IMR-90 (cell line): ENCODE data around the gene UST. TPM values are rescaled to one million over a fixed set of nuclear protein-coding genes. Genes with fewer than 3 reads are reported as not detected.
A peak's percentile ranks its signal among the peaks of the same experiment; 100 is the strongest.

ENCODE experiments used
- ATAC-seq: fragments of 200-7000 bp; cut with Tn5 transposase; 2 replicates; pipeline ENCODE4 v1.9.1; 2020; ENCODE audit warnings: low read depth, mild to moderate bottlenecking, moderate library complexity
- BruUV-seq: library from RNA; stranded (reverse); fragments of 400-500 nt; replicated peaks from 2 replicates; lab custom pipeline; 2021; lab: Mats Ljungman, UMichigan
- CTCF ChIA-PET: fragments of 300-600 bp; formaldehyde crosslinking; extraction: SDS; loops from one replicate; lab custom pipeline; 2021; ENCODE audit warnings: antibody characterized with exemption; lab: Yijun Ruan, JAX
- POLR2A ChIA-PET: fragments of 300-600 bp; sonication (Branson Sonifier 250); formaldehyde crosslinking; loops from one replicate; lab custom pipeline; 2022; ENCODE audit warnings: antibody characterized with exemption; ENCODE audit not compliant: unreplicated experiment; lab: Charles Lee
- DNase-seq: peaks from one replicate; pipeline ENCODE4 v3.0.0; 2013
- H2AFZ ChIP-seq: replicated peaks from 2 replicates; pipeline ENCODE3; 2013; ENCODE audit warnings: low read length, mild to moderate bottlenecking; ENCODE audit not compliant: poor library complexity
- H2AK5ac ChIP-seq: 2 replicates; pipeline ENCODE4 v1.6.1; 2013; ENCODE audit warnings: low read depth, low read length, inconsistent platforms
- H2AK9ac ChIP-seq: replicated peaks from 2 replicates; pipeline ENCODE3; 2013; ENCODE audit warnings: mild to moderate bottlenecking, low read depth, low read length, moderate library complexity; ENCODE audit not compliant: poor library complexity
- H2BK120ac ChIP-seq: 2 replicates; pipeline ENCODE4 v1.6.1; 2013; ENCODE audit warnings: low read depth, low read length, inconsistent platforms
- H2BK15ac ChIP-seq: 3 replicates; pipeline ENCODE4 v1.6.1; 2013; ENCODE audit warnings: low read depth, low read length, inconsistent platforms
- H2BK20ac ChIP-seq: 2 replicates; pipeline ENCODE4 v1.6.1; 2013; ENCODE audit warnings: low read depth, mild to moderate bottlenecking, inconsistent platforms, low read length, moderate library complexity
- H2BK5ac ChIP-seq: 2 replicates; pipeline ENCODE4 v1.6.1; 2013; ENCODE audit warnings: mild to moderate bottlenecking, low read depth, low read length, inconsistent platforms; ENCODE audit not compliant: poor library complexity, severe bottlenecking
- H3K14ac ChIP-seq: replicated peaks from 2 replicates; pipeline ENCODE4 v1.6.1; 2013; ENCODE audit warnings: low read depth, low read length, inconsistent platforms
- H3K18ac ChIP-seq: 2 replicates; pipeline ENCODE4 v1.6.1; 2013; ENCODE audit warnings: low read depth, low read length, control low read depth
- H3K23ac ChIP-seq: 2 replicates; pipeline ENCODE4 v1.6.1; 2013; ENCODE audit warnings: low read depth, low read length, inconsistent platforms
- H3K27ac ChIP-seq: 2 replicates; pipeline ENCODE4 v1.5.1; 2013; ENCODE audit warnings: mild to moderate bottlenecking, control low read depth, low read length; ENCODE audit not compliant: insufficient read depth
- H3K27me3 ChIP-seq: 2 replicates; pipeline ENCODE4 v1.6.1; 2013; ENCODE audit warnings: low read length; ENCODE audit not compliant: control insufficient read depth, insufficient read depth
- H3K36me3 ChIP-seq: 2 replicates; pipeline ENCODE4 v1.6.1; 2013; ENCODE audit warnings: low read length, mixed read lengths; ENCODE audit not compliant: control insufficient read depth, insufficient read depth
- H3K4ac ChIP-seq: 2 replicates; pipeline ENCODE4 v1.6.1; 2013; ENCODE audit warnings: low read depth, low read length, inconsistent platforms
- H3K4me1 ChIP-seq: 2 replicates; pipeline ENCODE4 v1.6.1; 2013; ENCODE audit warnings: low read length, mixed read lengths; ENCODE audit not compliant: control insufficient read depth, insufficient read depth
- H3K4me2 ChIP-seq: 2 replicates; pipeline ENCODE4 v1.6.1; 2013; ENCODE audit warnings: low read depth, mild to moderate bottlenecking, control low read depth, low read length, moderate library complexity
- H3K4me3 ChIP-seq: 2 replicates; pipeline ENCODE4 v1.5.1; 2013; ENCODE audit warnings: low read depth, mild to moderate bottlenecking, control low read depth, low read length, moderate library complexity; ENCODE audit not compliant: insufficient read depth
- H3K56ac ChIP-seq: 2 replicates; pipeline ENCODE4 v1.6.1; 2013; ENCODE audit warnings: low read length, inconsistent platforms; ENCODE audit not compliant: insufficient read depth; ENCODE audit errors: extremely low read depth
- H3K79me1 ChIP-seq, 2 experiments: 2 replicates each; pipeline ENCODE4 v1.6.1; 2013; ENCODE audit warnings: low read length in 2 of 2, inconsistent platforms in 1 of 2, low read depth in 1 of 2
- H3K9ac ChIP-seq: 2 replicates; pipeline ENCODE4 v1.6.1; 2013; ENCODE audit warnings: low read depth, low read length, control low read depth
- H3K9me1 ChIP-seq: 2 replicates; pipeline ENCODE4 v1.6.1; 2013; ENCODE audit warnings: low read length, inconsistent platforms; ENCODE audit not compliant: insufficient read depth
- H3K9me3 ChIP-seq: 2 replicates; pipeline ENCODE4 v1.6.1; 2013; ENCODE audit warnings: low read length; ENCODE audit not compliant: control insufficient read depth, insufficient read depth
- H4K20me1 ChIP-seq: 2 replicates; pipeline ENCODE4 v1.6.1; 2013; ENCODE audit warnings: low read length, inconsistent platforms; ENCODE audit not compliant: insufficient read depth
- H4K5ac ChIP-seq: 2 replicates; pipeline ENCODE4 v1.6.1; 2013; ENCODE audit warnings: mild to moderate bottlenecking, low read depth, low read length, control low read depth
- H4K8ac ChIP-seq, 2 experiments: 2 replicates each; pipeline ENCODE4 v1.6.1; 2013; ENCODE audit warnings: low read depth in 2 of 2, low read length in 2 of 2, control low read depth in 1 of 2, inconsistent platforms in 1 of 2
- H4K91ac ChIP-seq: 2 replicates; pipeline ENCODE4 v1.6.1; 2013; ENCODE audit warnings: low read depth, low read length, inconsistent platforms; ENCODE audit not compliant: insufficient read depth
- BHLHE40 ChIP-seq: fragments of 150-350 bp; IDR thresholded peaks from 2 replicates; pipeline ENCODE4 v1.6.1; 2016; ENCODE audit warnings: mild to moderate bottlenecking, low read depth, low read length
- CEBPB ChIP-seq: IDR thresholded peaks from 2 replicates; pipeline ENCODE4 v1.6.1; 2012; ENCODE audit warnings: low read depth, low read length, improper control_type of control experiment
- CHD1 ChIP-seq: IDR thresholded peaks from 2 replicates; pipeline ENCODE4 v1.6.1; 2012; ENCODE audit warnings: low read depth, low read length, improper control_type of control experiment
- FOS ChIP-seq: fragments of 150-350 bp; IDR thresholded peaks from 2 replicates; pipeline ENCODE4 v1.6.1; 2016; ENCODE audit warnings: low read depth, low read length
- MAFK ChIP-seq: IDR thresholded peaks from 2 replicates; pipeline ENCODE4 v1.6.1; 2012; ENCODE audit warnings: low read depth, low read length, improper control_type of control experiment
- MAZ ChIP-seq: IDR thresholded peaks from 2 replicates; pipeline ENCODE4 v1.6.1; 2012; ENCODE audit warnings: low read depth, mild to moderate bottlenecking, low read length, improper control_type of control experiment, moderate library complexity, borderline replicate concordance
- MXI1 ChIP-seq: IDR thresholded peaks from 2 replicates; pipeline ENCODE4 v1.6.1; 2012; ENCODE audit warnings: low read depth, mild to moderate bottlenecking, low read length, moderate library complexity, borderline replicate concordance
- NFE2L2 ChIP-seq: fragments of 150-350 bp; IDR thresholded peaks from 2 replicates; pipeline ENCODE4 v1.6.1; 2016; ENCODE audit warnings: low read depth, mild to moderate bottlenecking, low read length
- POLR2A ChIP-seq: IDR thresholded peaks from 2 replicates; pipeline ENCODE4 v1.6.1; 2012; ENCODE audit warnings: mild to moderate bottlenecking, low read depth, low read length
- RAD21 ChIP-seq: IDR thresholded peaks from 2 replicates; pipeline ENCODE4 v1.6.1; 2012; ENCODE audit warnings: low read length, improper control_type of control experiment
- RCOR1 ChIP-seq: IDR thresholded peaks from 2 replicates; pipeline ENCODE4 v1.6.1; 2012; ENCODE audit warnings: mild to moderate bottlenecking, low read length, improper control_type of control experiment; ENCODE audit not compliant: insufficient replicate concordance
- RFX5 ChIP-seq: IDR thresholded peaks from 2 replicates; pipeline ENCODE4 v1.8.0; 2012; ENCODE audit warnings: low read depth, mild to moderate bottlenecking, low read length, moderate library complexity
- SMC3 ChIP-seq: fragments of 150-350 bp; IDR thresholded peaks from 2 replicates; pipeline ENCODE4 v1.6.1; 2016; ENCODE audit warnings: low read depth, mild to moderate bottlenecking, antibody characterized with exemption, low read length, moderate library complexity
- WGBS, 2 experiments: methylation state at CpG; one replicate each; pipeline versions ENCODE4 v1.1.5 to v1.1.7; 2013; ENCODE audit warnings: missing lambda C conversion rate in 2 of 2; ENCODE audit not compliant: insufficient read length in 1 of 2; ENCODE audit errors: extremely low coverage in 2 of 2; 5-methylcytosine and 5-hydroxymethylcytosine counted together
- dilution Hi-C: fragments of 300-500 bp; cut with HindIII; formaldehyde crosslinking; loops from one replicate; pipeline ENCODE4 v1.14.3; 2018; ENCODE audit warnings: low sequenced_read_pairs; ENCODE audit not compliant: unreplicated experiment
- in situ Hi-C: fragments of 300-500 bp; cut with MboI; formaldehyde crosslinking; loops from 3 replicates; pipeline ENCODE4 v1.14.3; 2019; ENCODE audit warnings: low sequenced_read_pairs, inconsistent platforms, mixed read lengths
- intact Hi-C: fragments of 100-400 bp; cut with micrococcal nuclease; formaldehyde crosslinking; loops from 2 replicates; pipeline ENCODE4 v1.10.0; 2022
- polyA plus RNA-seq, 3 experiments: library from polyadenylated mRNA; depleted of rRNA; stranded (reverse); fragments of >200 nt; gene quantifications; 2 replicates each; pipeline ENCODE4 v1.2.3, GENCODE V29; 2012; ENCODE audit warnings: low replicate concordance in 1 of 3
- total RNA-seq: library from RNA; depleted of rRNA; stranded (reverse); fragments of >200 nt; gene quantifications from 2 replicates; pipeline ENCODE4 v1.2.3, GENCODE V29; 2012
- TF ChIP-seq, protein P1 (sequence below): conservative IDR thresholded peaks from 2 replicates; pipeline ENCODE4 v1.5.1; 2012; ENCODE audit warnings: mild to moderate bottlenecking, low read depth, low read length, improper control_type of control experiment
- TF ChIP-seq, protein P2 (sequence below): fragments of 150-350 bp; IDR thresholded peaks from 2 replicates; pipeline ENCODE4 v1.6.1; 2016; ENCODE audit warnings: low read depth, mild to moderate bottlenecking, low read length, moderate library complexity, borderline replicate concordance

UST gene
- total and polyA plus RNA-seq, 2 of the 4 experiments (the other 2 are of a cell fraction) = 7.7 to 13.8 TPM

DNA sequence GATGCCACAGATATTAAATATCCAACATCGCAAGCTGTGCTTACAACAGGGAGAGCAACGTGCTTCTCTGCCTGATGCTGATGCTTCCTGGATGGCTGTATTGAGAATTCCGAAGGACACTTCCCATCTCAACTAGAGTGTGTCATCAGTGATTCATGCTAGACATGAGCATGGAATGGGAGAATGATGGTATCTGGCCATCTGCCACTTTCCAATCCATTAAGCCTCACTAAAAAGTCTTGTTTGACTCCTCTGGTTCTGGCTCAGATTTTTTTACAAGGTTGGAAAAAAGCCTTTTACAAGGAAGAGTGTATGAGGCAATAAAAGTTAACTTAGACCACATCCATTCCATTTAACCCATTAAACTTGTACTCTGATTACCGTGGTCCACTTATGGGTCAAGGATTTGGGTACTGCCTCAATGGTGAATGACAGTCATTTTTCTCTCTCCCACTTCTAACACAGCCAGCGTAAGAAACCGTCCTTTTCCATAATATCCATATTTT is 265.3 kb downstream of the UST start:
- in situ Hi-C loops (no loop called here), intact Hi-C loops (loop anchor here (5.0 kb wide), 2 partner anchors 40 to 435 kb away; no protein-coding TSS in a partner anchor), dilution Hi-C loops (no loop called here)
- Histone ChIP-seq H4K91ac (0 out of 2 replicates have a peak overlapping the region, but pooled peaks have one; percentile 13), H3K4me3 (no peak overlapping the region), H2BK15ac (0 out of 3 replicates have a peak overlapping the region, but pooled peaks have one; percentile 33), H3K14ac (peak overlapping the region; percentile 23; the same call in 1 of the 2 replicates), H4K5ac (no peak overlapping the region; the same call in 1 of the 2 replicates), H3K18ac (peak overlapping the region; percentile 53; the same call in 1 of the 2 replicates), H2AFZ (no peak overlapping the region), H3K9me1 (peaks cover 17% of the 10 kb centered on the region), H4K20me1 (peaks cover 3% of the 10 kb centered on the region; the same call in 1 of the 2 replicates), H3K27ac (no peak overlapping the region), H3K9me3 (no peaks in the 10 kb centered on the region), H2AK9ac (no peak overlapping the region), H3K23ac (no peak overlapping the region), H2BK5ac (peak overlapping the region; percentile 86), H2AK5ac (peak overlapping the region; percentile 80), H3K36me3 (no peaks in the 10 kb centered on the region), H3K27me3 (no peaks in the 10 kb centered on the region), H3K4ac (peak overlapping the region; percentile 54; the same call in 1 of the 2 replicates), H3K9ac (no peak overlapping the region), H3K56ac (0 out of 2 replicates have a peak overlapping the region, but pooled peaks have one; percentile 6), H2BK120ac (peak overlapping the region; percentile 33; the same call in 1 of the 2 replicates), H3K4me1 (peaks cover 20% of the 10 kb centered on the region), H4K8ac (peak overlapping the region in 1 of 2 experiments; percentile 68; a peak in 1 of 4 replicates), H3K4me2 (peak overlapping the region; percentile 22; the same call in 1 of the 2 replicates), H2BK20ac (peak overlapping the region; percentile 73), H3K79me1 (peaks cover 0 to 14% of the 10 kb centered on the region in 2 experiments; a peak in 1 of 4 replicates)
- WGBS, 2 experiments = no CpG with 5 or more reads among the region's 6 CpGs
- BruUV-seq = no TSS peak
- ATAC-seq = peak; percentile 81
- POLR2A ChIA-PET = no interaction called here
- DNase-seq = peak; percentile 100
- CTCF ChIA-PET = no interaction called here
- TF ChIP-seq, protein P1, sequence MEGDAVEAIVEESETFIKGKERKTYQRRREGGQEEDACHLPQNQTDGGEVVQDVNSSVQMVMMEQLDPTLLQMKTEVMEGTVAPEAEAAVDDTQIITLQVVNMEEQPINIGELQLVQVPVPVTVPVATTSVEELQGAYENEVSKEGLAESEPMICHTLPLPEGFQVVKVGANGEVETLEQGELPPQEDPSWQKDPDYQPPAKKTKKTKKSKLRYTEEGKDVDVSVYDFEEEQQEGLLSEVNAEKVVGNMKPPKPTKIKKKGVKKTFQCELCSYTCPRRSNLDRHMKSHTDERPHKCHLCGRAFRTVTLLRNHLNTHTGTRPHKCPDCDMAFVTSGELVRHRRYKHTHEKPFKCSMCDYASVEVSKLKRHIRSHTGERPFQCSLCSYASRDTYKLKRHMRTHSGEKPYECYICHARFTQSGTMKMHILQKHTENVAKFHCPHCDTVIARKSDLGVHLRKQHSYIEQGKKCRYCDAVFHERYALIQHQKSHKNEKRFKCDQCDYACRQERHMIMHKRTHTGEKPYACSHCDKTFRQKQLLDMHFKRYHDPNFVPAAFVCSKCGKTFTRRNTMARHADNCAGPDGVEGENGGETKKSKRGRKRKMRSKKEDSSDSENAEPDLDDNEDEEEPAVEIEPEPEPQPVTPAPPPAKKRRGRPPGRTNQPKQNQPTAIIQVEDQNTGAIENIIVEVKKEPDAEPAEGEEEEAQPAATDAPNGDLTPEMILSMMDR = no peak
- TF ChIP-seq BHLHE40 = peak; percentile 32; the same call in 1 of the 2 replicates
- no peak for TF ChIP-seq SMC3
- peak; percentile 47 for TF ChIP-seq RCOR1
- TF ChIP-seq RAD21 = no peak
- no peak for TF ChIP-seq RFX5
- 0 out of 2 replicates have a peak, but pooled peaks have one; percentile 41 for TF ChIP-seq CEBPB
- no peak for TF ChIP-seq NFE2L2
- TF ChIP-seq, protein P2, sequence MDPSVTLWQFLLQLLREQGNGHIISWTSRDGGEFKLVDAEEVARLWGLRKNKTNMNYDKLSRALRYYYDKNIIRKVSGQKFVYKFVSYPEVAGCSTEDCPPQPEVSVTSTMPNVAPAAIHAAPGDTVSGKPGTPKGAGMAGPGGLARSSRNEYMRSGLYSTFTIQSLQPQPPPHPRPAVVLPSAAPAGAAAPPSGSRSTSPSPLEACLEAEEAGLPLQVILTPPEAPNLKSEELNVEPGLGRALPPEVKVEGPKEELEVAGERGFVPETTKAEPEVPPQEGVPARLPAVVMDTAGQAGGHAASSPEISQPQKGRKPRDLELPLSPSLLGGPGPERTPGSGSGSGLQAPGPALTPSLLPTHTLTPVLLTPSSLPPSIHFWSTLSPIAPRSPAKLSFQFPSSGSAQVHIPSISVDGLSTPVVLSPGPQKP = no peak
- no peak for TF ChIP-seq MAZ
- TF ChIP-seq MAFK = no peak
- TF ChIP-seq MXI1 = peak; percentile 82; the same call in 1 of the 2 replicates
- peak; percentile 39; the same call in 1 of the 2 replicates for TF ChIP-seq POLR2A
- peak; percentile 80 for TF ChIP-seq FOS
- TF ChIP-seq CHD1 = no peak
